GM10266 (cell line): Measurements from ENCODE around the gene GINS3.

ENCODE experiments used
- DNase-seq: peaks from one replicate; pipeline ENCODE4 v3.0.0; 2012; ENCODE audit errors: extremely low spot score
- CTCF ChIP-seq: IDR thresholded peaks from 2 replicates; pipeline ENCODE4 v1.5.1; 2012; ENCODE audit warnings: mild to moderate bottlenecking, low read depth; ENCODE audit not compliant: control insufficient read depth, insufficient read depth; ENCODE audit errors: missing control alignments

The GINS3 gene

GRCh38 chr16:58392215-58393137 is at the start of gene GINS3:
TSS of gene GINS3 (plus strand) at chr16:58392471. CDS start at chr16:58392602, 131 bp downstream.
- peak; percentile 92 for DNase-seq
- TF ChIP-seq CTCF = no peak

GRCh38 chr16:58343562-58343961 is 48.7 kb upstream of the GINS3 start:
- TF ChIP-seq CTCF = no peak
- no peak for DNase-seq

DNA sequence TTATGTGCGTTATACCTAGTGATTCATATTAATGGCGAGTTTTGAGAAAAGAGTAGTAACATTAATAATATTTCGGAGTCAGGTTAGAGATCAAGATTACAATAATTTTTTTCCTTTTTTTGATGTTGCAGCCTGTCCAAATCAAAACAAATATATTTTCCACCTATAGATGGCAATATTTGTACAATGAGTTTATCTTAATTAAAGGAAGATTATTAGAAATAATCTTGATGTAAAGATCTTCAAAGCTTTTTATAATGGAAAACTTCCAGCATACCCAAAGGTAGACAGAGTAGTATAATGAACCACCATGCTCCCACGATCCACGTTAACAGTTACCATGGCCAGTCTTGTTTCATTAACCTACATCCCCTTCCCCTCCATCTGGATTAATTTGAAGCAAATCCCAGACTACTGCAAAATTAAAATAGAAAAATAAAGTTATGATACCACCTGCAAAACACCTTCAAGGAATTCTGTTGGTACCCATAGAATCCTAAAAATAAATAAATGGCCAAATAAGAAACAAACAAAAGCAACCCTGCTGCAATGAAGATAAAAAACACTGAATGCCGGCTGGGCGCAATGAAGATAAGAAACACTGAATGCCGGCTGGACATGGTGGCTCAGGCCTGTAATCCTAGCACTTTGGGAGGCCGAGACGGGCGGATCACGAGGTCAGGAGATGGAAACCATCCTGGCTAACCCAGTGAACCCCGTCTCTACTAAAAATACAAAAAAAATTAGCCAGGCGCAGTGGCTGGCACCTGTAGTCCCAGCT is 46.5 kb upstream of the GINS3 start:
- no peak for TF ChIP-seq CTCF
- DNase-seq = no peak

GRCh38 chr16:58346831-58347371 is 45.4 kb upstream of the GINS3 start:
- DNase-seq = no peak
- TF ChIP-seq CTCF = no peak

- DNase-seq = no peak
- TF ChIP-seq CTCF = no peak
Measured at GRCh38 chr16:58348986-58349385, 43.3 kb upstream of the GINS3 start.

DNA sequence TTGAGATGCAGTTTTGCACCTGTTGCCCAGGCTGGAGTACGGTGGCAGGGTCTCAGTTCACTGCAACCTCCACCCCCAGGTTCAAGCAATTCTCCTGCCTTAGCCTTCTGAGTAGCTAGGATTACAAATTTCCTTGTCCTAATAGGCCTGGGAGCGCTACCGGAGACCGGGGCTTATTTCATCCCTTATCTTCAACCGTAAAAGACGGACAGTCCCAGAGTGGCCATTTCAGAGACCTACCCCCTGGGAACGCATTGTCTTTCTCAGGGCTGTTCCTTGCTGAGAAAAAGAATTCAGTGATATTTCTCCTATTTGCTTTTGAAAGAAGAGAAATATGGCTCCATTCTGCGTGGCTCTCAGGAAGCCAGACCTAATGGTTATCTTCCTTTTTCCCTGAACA is 39.6 kb upstream of the GINS3 start:
- no peak for TF ChIP-seq CTCF
- DNase-seq = no peak
